DMS 273 treated with DMSO at 0.1 percent for 48 hours (cell line): Measurements from ENCODE around the gene BABAM2.

Source experiments
- DNase-seq: peaks from one replicate; lab custom pipeline; 2025; lab: John Stamatoyannopoulos, UW

The BABAM2 gene

DNA sequence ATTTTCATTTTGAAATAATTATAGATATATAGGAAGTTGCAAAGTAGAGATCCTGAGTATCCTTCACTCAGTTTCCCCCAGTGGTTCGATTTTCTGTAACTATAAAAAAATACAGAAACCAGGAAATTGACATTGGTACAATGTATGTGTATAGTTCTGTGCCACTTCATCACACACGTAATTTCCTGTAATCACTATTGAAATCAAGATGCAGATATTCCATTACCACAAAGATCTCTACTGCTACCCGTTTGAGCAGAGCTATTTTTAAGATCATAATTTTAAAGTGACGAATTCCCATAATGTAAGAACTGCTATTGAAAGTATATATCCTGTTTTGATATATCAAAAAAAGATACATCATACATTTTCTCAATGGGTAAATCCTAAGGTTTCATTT, 142.3 kb downstream of the BABAM2 start:
- no peak for DNase-seq

DNA sequence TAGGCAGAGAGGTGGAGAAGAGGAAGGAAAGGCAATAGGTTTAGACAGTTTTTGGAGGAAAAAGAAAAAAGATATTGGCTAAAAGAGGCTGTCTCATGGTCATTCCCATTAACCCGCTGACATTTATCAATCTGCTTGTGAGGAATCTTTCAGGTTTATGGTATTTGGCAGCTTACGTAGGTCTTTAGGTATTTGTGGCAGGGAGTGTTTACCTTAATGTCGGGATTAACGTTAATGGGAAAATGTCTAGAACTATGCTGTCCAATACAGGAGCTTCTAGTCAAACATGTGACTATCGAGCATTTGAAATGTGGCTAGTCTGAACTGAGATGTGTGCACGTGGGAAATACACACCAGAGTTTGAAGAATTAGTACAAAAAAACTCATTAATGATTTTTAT, 144.2 kb downstream of the BABAM2 start:
- DNase-seq, result no peak

DNA sequence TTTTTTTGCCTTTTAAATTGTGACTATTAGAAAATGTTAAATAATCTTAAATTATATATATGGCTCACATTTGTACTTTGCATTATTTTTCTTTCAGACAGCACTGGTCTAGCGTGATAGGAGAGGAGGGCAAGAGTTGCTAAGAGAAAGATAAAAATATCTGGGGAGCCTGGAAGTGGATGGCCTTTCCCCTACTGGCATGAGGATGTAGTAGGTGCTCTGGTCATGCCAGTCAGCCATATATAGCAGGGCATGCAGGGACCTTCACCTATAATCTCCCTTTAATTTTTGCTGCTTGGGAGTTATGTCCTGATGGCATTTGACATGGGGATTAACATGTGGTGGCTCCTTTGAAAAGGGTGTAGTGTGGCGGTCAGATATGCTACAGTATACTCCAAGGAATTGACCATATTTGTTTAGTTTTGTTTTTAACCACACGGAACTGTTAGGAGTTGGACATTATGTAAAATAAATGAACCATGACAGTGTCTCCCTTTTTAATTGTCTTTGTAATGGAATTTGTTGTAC, 144.7 kb downstream of the BABAM2 start:
- DNase-seq, result no peak

DNA sequence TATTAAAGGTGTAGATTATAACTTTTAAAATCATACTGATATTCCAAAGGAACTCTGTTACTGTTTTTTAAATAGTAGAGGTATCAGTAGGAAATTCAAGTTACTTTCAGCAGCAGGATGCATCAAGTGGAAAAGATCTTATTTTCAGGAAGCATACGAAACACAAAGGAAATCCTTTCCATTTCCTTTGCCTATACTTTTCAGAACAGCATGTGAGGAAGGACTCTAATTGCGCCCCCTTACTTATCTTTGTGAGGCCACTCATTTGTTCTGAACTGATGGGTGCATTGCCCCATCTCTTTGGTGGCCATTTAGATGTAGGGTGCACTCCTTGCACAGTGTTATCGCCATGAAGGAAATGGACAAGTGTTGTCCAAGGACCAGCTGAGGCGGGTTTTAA, 145.3 kb downstream of the BABAM2 start:
- no peak for DNase-seq

DNA sequence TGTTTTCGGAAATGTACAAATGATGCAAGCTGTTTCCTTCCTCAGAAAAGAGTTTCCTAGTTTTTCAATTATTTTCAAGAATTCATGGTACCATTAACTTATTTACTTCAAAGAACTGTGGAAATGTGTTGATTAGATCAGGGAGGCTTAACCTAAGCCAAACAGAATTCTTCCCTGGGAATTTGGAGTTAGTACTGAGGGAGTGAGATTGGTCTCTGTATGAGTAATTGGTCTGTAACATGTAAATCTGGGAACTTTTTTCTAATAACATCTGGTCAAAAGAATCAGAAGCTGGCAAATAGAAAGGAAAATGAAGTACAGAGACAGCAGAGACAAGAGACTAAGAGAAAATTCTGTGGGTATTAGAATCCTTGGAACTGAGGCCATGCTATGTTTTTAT, 145.8 kb downstream of the BABAM2 start:
- DNase-seq, result no peak

DNA sequence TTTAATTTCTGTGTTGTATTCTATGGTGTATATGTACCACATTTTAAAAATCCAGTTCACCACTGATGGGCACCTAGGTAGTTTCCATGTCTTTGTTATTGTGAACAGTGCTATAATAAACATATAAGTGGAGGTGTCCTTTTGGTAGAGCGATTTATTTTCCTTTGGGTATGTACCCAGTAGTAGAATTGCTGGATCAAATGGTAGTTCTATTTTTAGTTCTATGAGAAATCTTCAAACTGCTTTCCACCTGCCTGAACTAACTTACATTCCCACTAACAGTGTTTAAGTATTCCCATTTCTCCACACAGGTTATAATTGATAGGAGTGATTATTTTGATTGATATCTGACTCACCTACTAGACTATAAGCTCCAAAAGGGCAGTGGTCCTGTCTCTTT, 148.2 kb downstream of the BABAM2 start:
- DNase-seq, result no peak

DNA sequence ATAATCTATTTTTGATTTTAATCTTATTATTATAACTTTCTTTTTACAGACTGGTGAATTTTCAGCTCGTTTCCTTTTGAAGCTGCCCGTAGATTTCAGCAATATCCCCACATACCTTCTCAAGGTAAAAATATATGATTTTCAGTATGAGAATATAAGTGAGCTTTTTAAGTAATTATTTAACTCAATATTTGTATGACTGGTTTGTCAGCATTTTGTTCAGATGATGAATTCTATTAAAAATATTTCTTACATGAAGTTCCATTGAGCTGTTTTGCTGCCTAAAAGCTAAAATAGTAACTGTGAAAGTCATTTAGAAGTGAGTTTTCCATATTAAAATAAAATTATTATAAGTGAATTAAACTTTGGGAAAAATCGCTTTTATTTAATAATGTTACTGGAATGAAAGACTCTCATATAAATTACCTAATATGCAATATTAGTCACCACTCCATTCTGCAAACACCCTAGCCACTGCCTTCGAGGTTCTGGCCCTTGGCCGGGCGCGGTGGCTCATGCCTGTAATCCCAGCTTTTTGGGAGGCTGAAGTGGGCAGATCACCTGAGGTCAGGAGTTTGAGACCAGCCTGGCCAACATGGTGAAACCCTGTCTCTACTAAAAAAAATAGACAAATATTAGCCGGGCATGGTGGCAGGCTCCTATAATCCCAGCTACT, 155.3 kb downstream of the BABAM2 start:
- DNase-seq, result no peak

DNA sequence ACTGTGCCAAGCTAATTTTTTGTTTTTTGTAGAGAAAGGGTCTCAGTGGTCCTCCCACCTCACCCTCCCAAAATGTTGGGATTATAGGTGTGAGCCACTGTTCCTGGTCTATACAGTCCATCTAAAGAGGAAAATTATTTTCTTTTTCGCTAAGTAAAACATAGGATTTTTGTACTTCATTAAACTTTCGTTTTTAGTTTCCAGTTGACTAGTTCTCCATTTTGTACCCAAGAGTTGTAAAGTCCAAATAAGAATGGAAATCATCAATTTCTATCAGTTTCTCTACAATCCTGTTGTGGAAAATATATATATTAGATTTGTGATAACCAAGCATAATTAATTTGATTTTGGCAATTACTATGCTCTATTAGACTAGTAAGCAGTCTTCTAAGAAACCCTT, 156.4 kb downstream of the BABAM2 start:
- DNase-seq, result no peak

DNA sequence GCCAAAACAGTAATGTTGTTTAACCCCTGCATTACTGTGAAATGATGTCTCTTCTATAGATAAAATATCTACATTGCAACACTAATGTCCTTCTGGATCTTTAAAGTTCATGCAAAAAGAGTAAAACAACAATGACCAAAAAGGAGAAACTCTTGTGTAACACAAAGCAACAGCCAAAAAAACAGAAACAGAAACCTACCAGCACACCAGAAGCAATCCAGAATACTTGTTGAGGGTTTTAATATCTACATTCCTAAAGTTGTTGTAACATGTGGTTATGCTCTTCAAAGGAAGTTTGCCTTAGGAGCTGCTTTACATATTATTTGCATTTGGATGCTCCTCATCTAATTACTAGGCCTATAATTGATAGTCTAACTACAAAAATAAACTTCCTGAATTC, 157.2 kb downstream of the BABAM2 start:
- DNase-seq, result no peak

DNA sequence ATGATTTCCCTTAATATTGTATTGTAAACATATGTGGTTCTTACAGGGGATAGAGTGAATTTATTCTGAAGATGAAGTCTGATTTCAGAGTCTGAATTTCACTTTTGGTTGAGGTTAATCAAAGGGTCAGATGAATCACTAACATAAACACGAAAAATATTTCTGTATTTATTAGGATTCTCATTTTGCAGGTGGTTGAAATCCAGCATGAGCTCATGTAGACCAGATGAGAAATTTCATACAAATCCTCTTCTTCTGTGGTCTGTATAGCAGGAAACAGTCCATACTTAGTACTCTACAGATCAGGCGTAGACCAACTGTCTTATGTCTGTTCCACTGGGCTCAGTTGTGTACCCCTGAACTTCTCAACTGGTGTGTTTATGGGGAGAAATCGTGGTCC, 157.8 kb downstream of the BABAM2 start:
- DNase-seq, result no peak

DNA sequence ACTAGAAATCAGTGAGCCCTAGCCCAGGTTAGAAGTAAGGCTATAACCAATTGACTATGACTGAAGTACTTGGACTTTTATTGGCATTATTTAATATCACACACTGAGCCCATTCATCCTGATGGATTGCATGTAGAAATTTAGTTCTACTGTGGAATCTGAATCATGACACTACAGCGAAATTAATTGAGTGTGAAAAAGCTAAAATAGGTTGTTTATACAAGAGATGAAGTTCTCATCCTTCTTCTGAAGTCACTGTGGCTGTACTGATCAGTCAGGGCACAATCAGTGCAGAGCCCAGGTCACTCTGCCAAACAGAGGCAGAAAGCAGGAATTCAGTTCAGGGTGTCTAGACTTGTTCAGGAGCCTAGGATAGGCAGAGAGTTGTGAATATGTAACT, 158.9 kb downstream of the BABAM2 start:
- DNase-seq, result no peak

DNA sequence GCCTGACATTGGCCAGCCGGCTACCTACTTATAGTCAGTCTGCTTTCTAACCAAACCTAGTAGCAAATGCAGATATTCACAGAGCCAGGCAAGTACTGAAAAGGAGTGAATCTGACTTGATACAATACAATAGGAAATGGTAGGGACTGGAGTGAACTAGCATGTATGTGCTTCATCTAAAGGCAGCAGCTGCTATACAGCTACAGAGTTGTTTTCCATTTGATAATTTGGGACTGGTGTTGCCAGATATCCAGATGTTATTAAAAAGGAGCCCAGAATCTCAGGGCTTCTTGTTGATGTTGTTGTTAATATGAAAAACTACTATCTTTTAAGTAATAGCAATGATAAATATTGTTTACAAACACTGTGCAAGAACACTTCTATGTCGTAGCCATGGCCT, 159.4 kb downstream of the BABAM2 start:
- no peak for DNase-seq

DNA sequence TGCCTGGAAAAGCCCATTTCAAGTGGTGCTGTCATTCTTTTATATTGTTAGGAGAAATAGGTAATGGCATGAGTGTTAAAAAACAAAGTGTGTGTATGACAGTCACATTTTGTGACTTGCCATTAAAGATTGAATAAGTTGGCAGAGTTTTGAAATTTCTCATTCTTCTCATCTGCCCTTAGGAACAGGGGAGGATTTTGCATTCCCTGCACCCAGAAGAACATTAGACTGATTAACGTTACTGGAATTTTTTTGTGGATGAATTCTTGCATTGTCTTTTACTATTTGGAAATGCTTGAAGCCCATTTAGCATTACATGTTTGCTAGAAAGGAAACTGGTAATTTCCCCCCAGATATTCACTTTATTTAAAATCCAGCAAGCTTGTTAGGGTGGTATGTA, 162.2 kb downstream of the BABAM2 start:
- no peak for DNase-seq

DNA sequence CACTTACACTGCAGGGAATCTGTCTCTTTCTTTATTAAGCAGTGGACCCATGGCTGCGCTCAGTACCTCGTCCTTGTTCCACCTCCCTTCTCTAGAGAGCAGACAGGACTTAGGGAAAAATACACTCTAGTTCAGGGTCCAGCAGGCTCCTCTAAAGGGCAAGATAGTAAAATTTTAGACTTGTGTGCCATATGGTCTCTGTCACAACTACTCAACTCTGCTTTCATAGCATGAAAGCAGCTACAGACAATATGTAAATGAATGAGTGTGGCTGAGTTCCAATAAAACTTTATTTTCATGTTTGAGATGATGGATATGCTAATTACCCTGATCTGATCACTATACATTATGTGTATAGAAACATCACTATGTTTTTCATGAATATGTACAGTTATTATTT, 163.1 kb downstream of the BABAM2 start:
- DNase-seq, result peak; percentile 27

DNA sequence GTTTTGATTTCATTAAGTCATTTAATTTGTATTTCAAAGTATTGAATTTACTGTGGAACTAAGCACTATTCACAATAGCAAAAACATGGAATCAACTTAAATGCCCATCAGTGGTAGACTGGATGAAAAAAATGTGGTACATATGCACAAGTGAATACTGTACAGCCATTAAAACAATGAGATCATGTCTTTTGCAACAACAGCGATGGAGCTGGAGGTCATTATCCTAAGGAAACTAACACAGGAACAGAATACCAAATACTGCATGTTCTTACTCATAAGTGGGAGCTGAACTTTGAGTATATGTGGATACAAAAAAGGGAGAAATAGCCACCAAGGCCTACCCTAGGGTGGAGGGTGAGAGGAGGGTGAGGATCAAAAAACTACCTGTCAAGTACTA, 164.4 kb downstream of the BABAM2 start:
- no peak for DNase-seq

DNA sequence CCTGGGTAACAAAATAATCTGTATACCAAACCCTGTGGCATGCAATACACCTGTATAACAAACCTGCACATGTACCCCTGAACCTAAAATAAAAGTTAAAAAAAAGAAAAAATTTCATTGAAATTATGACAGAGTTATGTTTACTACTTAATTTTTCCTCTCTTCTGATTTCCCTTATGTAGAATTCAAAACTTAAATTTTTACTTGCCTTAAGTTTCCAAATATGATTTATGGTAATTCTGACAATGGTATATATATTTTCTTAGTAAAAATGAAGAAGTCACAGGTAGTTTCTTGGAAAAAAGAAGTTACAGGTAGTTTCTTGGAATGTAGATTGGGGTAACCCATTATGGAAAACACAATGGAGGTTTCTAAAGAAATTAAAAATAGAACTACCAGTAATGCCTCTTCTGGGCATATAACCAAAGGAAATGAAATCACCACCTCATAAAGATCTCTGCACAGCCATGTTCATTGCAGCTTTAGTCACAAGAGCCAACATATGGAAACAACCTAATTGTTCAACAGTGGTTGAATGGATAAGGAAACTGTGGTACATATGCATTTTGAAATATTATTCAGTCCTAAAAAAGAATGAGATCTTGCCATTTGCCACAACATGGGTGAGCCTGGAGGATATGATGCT, 164.9 kb downstream of the BABAM2 start:
- no peak for DNase-seq

DNA sequence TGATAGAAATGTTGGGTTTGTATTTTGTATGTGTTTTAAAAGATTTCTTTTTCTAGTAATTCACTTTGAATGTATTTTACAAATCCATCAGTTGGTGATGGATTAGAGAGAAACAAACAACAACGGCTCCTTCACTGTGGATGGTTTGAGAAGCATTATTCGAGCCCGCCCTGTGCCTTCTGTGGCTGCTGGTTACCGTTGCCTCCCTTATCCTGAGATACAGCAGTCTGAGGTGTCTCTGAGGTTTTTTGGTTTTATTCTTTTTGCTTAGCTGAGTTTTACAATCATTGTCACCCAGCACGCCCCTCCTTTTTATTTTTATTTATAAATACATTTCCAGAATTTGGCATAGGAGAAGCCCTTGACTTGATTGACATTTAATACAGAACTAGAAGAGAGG, 168.3 kb downstream of the BABAM2 start:
- DNase-seq, result no peak

DNA sequence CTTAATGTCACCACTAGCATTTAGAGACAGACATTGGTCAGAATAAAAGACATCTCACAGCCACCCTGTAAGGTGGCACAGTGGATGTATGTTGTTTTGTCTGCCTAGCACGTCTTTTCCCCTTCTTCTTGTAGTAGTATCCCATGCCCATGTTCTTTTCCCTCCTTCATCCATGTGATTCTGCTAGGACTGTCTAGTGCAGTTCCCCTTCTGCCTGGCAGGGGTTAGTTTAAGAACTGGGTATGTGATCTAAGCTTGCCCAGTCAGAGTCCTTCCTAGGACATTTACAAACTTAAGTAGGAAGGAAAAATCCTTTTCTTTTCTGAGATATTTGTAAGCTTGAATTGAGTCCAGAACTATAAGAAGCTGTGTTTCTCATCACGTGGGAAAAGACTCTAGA, 172.3 kb downstream of the BABAM2 start:
- no peak for DNase-seq

DNA sequence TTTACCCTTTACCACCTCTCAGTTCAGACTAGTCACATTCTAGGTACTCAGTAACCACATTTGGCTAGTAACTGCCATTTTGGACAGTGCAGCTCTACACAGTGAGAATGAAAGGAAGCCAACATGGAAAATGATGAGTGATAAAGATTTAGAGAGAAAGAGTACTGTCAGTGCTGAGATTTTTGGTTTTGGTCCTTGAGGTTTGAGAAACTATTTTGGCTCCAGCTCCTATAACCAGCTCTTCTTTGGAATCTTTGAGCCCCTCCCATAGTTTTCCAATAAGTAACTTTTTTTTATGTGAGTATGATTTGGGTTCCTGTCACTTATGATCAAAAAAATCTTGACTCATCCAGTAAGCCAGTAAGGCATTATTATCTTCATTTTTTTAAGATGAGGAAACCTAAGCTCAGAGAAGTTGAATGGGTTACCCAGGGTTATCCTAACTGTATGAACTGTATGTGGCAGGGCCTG, 173.0 kb downstream of the BABAM2 start:
- no peak for DNase-seq

DNA sequence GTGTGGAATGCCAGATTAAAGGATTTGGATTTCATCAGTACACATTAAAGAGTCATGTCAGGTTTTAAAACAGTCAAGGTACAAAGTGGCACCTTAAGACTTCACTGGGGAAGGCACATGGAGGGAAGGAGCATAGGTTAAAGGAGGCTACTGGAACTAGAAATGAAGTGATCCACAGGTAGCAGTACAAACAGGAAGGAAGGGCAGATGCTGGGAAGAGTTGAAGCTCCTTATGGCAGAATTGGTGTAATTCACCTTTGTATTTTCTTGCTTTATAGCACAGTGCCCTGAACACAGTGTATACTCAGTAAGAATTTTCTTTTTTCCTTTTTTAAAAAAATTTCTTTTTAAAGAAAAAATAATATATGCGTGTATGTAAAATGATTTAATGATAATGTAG, 177.1 kb downstream of the BABAM2 start:
- DNase-seq, result no peak

DNA sequence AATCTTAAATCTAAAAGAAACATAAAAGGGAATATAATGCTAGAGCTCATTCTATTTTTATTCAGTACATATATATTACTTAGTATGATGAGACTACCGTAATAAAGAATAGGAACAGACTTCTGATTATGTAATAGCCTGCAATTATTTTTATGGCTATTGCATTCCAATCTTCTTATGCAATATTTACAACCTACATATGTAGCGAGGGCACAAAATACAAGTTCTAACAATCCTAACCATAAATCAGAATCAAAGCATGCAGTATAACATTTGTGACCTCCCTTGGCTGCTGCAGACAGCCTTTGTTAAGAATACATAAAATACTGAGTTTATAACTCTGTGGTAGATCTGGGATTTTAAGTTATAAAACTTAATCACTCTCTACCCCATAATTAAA, 177.6 kb downstream of the BABAM2 start:
- no peak for DNase-seq

DNA sequence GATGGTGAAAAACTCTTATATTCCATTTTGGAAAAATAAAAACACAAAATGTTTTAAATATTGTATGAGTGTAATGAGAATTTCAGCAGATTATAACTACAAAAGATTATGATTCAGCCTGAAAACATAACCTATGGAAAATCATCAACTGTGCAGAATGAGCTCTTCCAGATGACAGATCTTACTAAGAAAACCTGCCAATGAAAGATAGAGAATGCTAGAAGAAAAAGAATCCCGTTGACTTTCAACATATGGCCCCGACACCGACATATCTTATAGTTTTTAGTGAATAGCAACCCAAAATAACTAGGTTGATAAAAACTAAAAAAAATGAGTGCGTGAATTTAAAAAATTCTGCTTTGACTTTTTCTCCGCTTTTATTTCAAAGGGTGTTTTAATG, 178.0 kb downstream of the BABAM2 start:
- DNase-seq, result no peak

DNA sequence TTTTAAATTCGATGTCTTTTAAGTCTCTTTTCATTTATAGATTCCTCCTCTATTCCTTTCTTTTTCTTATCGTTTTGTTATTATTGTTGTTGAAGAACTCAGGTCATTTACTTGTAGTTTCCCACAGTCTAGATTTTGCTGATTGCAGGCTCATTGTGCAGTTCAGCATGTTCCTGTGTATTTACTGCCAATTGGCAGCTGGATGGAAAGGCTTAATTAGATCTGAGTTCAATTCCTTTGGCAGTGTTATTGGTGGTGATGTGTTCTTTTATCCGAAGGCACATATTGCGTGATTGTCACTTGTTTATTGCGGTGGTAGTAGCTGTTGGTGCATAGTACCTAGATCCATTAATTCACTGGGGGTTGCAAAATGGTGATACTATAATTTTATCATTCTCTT, 180.7 kb downstream of the BABAM2 start:
- DNase-seq, result no peak

DNA sequence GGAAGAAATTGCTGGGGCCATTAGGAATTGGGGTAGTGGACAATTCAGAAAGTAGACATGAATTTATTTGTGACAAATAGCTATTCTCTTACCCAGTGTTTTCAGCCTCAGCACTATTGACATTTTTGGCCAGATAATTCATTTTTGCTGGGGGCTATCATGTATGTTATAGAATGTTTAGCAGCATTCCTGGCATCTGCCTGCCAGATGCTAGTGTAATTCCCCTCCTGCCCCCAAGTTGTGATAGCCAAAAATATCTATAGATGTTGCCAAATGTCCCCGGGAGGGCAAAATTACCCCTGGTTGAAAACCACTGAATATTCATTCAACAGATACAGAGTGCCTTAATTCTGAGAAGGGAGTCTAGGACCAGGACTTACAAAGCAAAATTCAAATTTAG, 183.6 kb downstream of the BABAM2 start:
- peak; percentile 16 for DNase-seq
